Keratinocyte (primary cell): Measurements from ENCODE around the gene ISG15. TPM values are rescaled to one million over a fixed set of nuclear protein-coding genes. Genes with fewer than 3 reads are reported as not detected.

ENCODE experiments used
- DNase-seq: peaks from one replicate; pipeline ENCODE4 v3.0.0-alpha.2; 2011; ENCODE audit warnings: low read depth, missing footprints, low spot score
- FAIRE-seq: peaks from 2 replicates; lab custom pipeline; 2011; peaks lifted over from hg19 to GRCh38; lab: Jason Lieb, UNC
- H2AFZ ChIP-seq: 2 replicates; pipeline ENCODE4 v1.6.0; 2012; ENCODE audit warnings: low read length, control low read depth, inconsistent platforms; ENCODE audit not compliant: control insufficient read depth
- H3K27ac ChIP-seq: 2 replicates; pipeline ENCODE4 v1.5.1; 2011; ENCODE audit warnings: low read length; ENCODE audit not compliant: control insufficient read depth, insufficient read depth
- H3K27me3 ChIP-seq: 3 replicates; pipeline ENCODE4 v1.6.0; 2011; ENCODE audit warnings: low read length; ENCODE audit not compliant: control insufficient read depth, insufficient read depth; ENCODE audit errors: extremely low read depth
- H3K36me3 ChIP-seq, 2 experiments: 2 replicates in 1 of 2; 3 replicates in 1 of 2; pipeline ENCODE4 v1.5.1; 2011; ENCODE audit warnings: low read length in 2 of 2, mild to moderate bottlenecking in 1 of 2; ENCODE audit not compliant: control insufficient read depth in 2 of 2, insufficient read depth in 2 of 2; ENCODE audit errors: extremely low read depth in 1 of 2
- H3K4me1 ChIP-seq: 3 replicates; pipeline ENCODE4 v1.5.1; 2011; ENCODE audit warnings: low read length; ENCODE audit not compliant: control insufficient read depth, insufficient read depth; ENCODE audit errors: extremely low read depth
- H3K4me2 ChIP-seq: 3 replicates; pipeline ENCODE4 v1.6.0; 2011; ENCODE audit warnings: low read depth, low read length; ENCODE audit not compliant: control insufficient read depth, insufficient read depth; ENCODE audit errors: extremely low read depth
- H3K4me3 ChIP-seq, 3 experiments: fragments of 200-600 bp in 1 of 3; sonication (generic) in 1 of 3; 2 replicates in 2 of 3; 3 replicates in 1 of 3; pipeline ENCODE4 v1.5.1; 2011 to 2016; ENCODE audit warnings: low read length in 3 of 3, mild to moderate bottlenecking in 3 of 3, control low read depth in 2 of 3, inconsistent platforms in 1 of 3, low read depth in 1 of 3, mixed read lengths in 1 of 3, mixed run types in 1 of 3, moderate library complexity in 1 of 3; ENCODE audit not compliant: control insufficient read depth in 2 of 3, insufficient read depth in 2 of 3; ENCODE audit errors: extremely low read depth in 1 of 3
- H3K79me2 ChIP-seq: 2 replicates; pipeline ENCODE4 v1.6.0; 2012; ENCODE audit warnings: low read length; ENCODE audit not compliant: control insufficient read depth, insufficient read depth
- H3K9ac ChIP-seq: 3 replicates; pipeline ENCODE4 v1.6.0; 2011; ENCODE audit warnings: low read length; ENCODE audit not compliant: control insufficient read depth, insufficient read depth; ENCODE audit errors: extremely low read depth
- H3K9me1 ChIP-seq: 3 replicates; pipeline ENCODE4 v1.6.0; 2011; ENCODE audit warnings: low read length; ENCODE audit not compliant: control insufficient read depth, insufficient read depth; ENCODE audit errors: extremely low read depth
- H3K9me3 ChIP-seq: 2 replicates; pipeline ENCODE4 v1.5.1; 2012; ENCODE audit warnings: low read depth, low read length; ENCODE audit not compliant: control insufficient read depth
- H4K20me1 ChIP-seq: 3 replicates; pipeline ENCODE4 v1.6.0; 2011; ENCODE audit warnings: low read length; ENCODE audit not compliant: control insufficient read depth, insufficient read depth; ENCODE audit errors: extremely low read depth
- CTCF ChIP-seq, 3 experiments: IDR thresholded peaks in 1 of 3; conservative IDR thresholded peaks in 1 of 3; optimal IDR thresholded peaks in 1 of 3; 2 replicates in 2 of 3; 3 replicates in 1 of 3; pipeline versions ENCODE3 to v1.5.1; 2011; ENCODE audit warnings: low read length in 3 of 3, mild to moderate bottlenecking in 3 of 3, moderate library complexity in 2 of 3, control low read depth in 1 of 3, inconsistent platforms in 1 of 3; ENCODE audit not compliant: insufficient read depth in 2 of 3; ENCODE audit errors: extremely low read depth in 1 of 3
- EZH2 ChIP-seq: IDR thresholded peaks from one replicate; pipeline ENCODE4 v1.6.1; 2012; ENCODE audit warnings: inconsistent platforms, mild to moderate bottlenecking, low read length, moderate library complexity
- dilution Hi-C: fragments of 300-500 bp; cut with MboI; formaldehyde crosslinking; loops from one replicate; pipeline ENCODE4 v1.7.0; 2020; ENCODE audit warnings: low sequenced_read_pairs; ENCODE audit not compliant: extremely low pct_ligation_motif_present
- polyA plus RNA-seq, 5 experiments: library from polyadenylated mRNA; depleted of rRNA in 3 of 5; stranded (reverse) in 3 of 5; stranded (forward) in 1 of 5; unstranded in 1 of 5; fragments of >200 nt; gene quantifications; 1 replicate in 1 of 5; 2 replicates in 3 of 5; 3 replicates in 1 of 5; pipeline versions ENCODE4 v1.2.1 to v1.2.3, GENCODE V29; 2011 to 2012; ENCODE audit warnings: missing spikeins in 2 of 5, low read depth in 1 of 5, low replicate concordance in 1 of 5

The ISG15 gene
- polyA plus RNA-seq, 1 donor (not counting 4 experiments of a cell fraction or from before 2014, with no cell fraction given) = 246 TPM

GRCh38 chr1:995665-996633 lies 17.3 kb upstream of the ISG15 start:
- Histone ChIP-seq H3K36me3 (no peaks in the 10 kb centered on the region), H3K9me3 (no peaks in the 10 kb centered on the region), H3K4me3 (no peak overlapping the region), H3K27me3 (peaks cover 28% of the 10 kb centered on the region), H3K79me2 (no peaks in the 10 kb centered on the region), H4K20me1 (peaks cover 5% of the 10 kb centered on the region), H2AFZ (no peak overlapping the region), H3K4me2 (no peak overlapping the region), H3K27ac (no peak overlapping the region), H3K9me1 (no peaks in the 10 kb centered on the region), H3K4me1 (peaks cover 4% of the 10 kb centered on the region), H3K9ac (no peak overlapping the region)
- dilution Hi-C loops = no loop called here
- DNase-seq = no peak
- TF ChIP-seq CTCF (optimal IDR thresholded peaks at IDR 0.05 in 1 of 3, IDR thresholded peaks at IDR 0.05 in 1 of 3, conservative IDR thresholded peaks at IDR 0.05 in 1 of 3; ENCODE audit: extremely low read depth in 1 of 3, insufficient read depth in 2 of 3, low read length in 3 of 3) = no peak
- no peak for TF ChIP-seq EZH2
- no peak for FAIRE-seq

- dilution Hi-C loops = no loop called here
- no peak overlapping the region for H2AFZ ChIP-seq
- FAIRE-seq (no peak), DNase-seq (no peak)
- H3K4me3 ChIP-seq = no peak overlapping the region
- no peaks in the 10 kb centered on the region for H3K36me3 ChIP-seq
- peaks cover 8% of the 10 kb centered on the region for H3K4me1 ChIP-seq
- H4K20me1 ChIP-seq = peaks cover 5% of the 10 kb centered on the region
- H3K79me2 ChIP-seq = no peaks in the 10 kb centered on the region
- peaks cover 28% of the 10 kb centered on the region for H3K27me3 ChIP-seq
- no peak overlapping the region for H3K27ac ChIP-seq
- H3K9me1 ChIP-seq = no peaks in the 10 kb centered on the region
- TF ChIP-seq EZH2 (no peak), CTCF (optimal IDR thresholded peaks at IDR 0.05 in 1 of 3, IDR thresholded peaks at IDR 0.05 in 1 of 3, conservative IDR thresholded peaks at IDR 0.05 in 1 of 3; ENCODE audit: extremely low read depth in 1 of 3, insufficient read depth in 2 of 3, low read length in 3 of 3) (no peak)
- H3K4me2 ChIP-seq = no peak overlapping the region
- H3K9me3 ChIP-seq = no peaks in the 10 kb centered on the region
- H3K9ac ChIP-seq = no peak overlapping the region
Measured at GRCh38 chr1:996851-997712, 16.2 kb upstream of the ISG15 start.
